K562 (cell line): Measurements from ENCODE around the gene FMNL1. TPM values are rescaled to one million over a fixed set of nuclear protein-coding genes. Genes with fewer than 3 reads are reported as not detected.

ENCODE experiments used
- ATAC-seq: fragments of 200-7000 bp; cut with Tn5 transposase; 3 replicates; pipeline ENCODE4 v1.9.1; 2020; ENCODE audit warnings: moderate library complexity
- BruUV-seq: library from RNA; stranded (reverse); fragments of 400-500 nt; replicated peaks from 2 replicates; lab custom pipeline; 2021; lab: Mats Ljungman, UMichigan
- CTCF ChIA-PET: fragments of 300-600 bp; formaldehyde crosslinking; extraction: SDS; loops from one replicate; lab custom pipeline; 2021; ENCODE audit warnings: low intra/inter-chr PET ratio; lab: Yijun Ruan, JAX
- POLR2A ChIA-PET: fragments of 300-600, 350-650 bp; sonication (Branson Sonifier 250); formaldehyde crosslinking; extraction: SDS; loops from one replicate; lab custom pipeline; 2021; ENCODE audit warnings: antibody characterized with exemption, inconsistent platforms; lab: Yijun Ruan, JAX
- DNase-seq, 4 experiments: peaks; one replicate each; pipeline versions ENCODE4 v3.0.0 to v3.0.0-alpha.2; 2011 to 2018; ENCODE audit warnings: low spot score in 3 of 4, mixed read lengths in 3 of 4; ENCODE audit errors: extremely low read depth in 1 of 4
- FAIRE-seq: peaks from 2 replicates; lab custom pipeline; 2011; peaks lifted over from hg19 to GRCh38; lab: Jason Lieb, UNC
- H2AFZ ChIP-seq: 2 replicates; pipeline ENCODE4 v1.6.0; 2011; ENCODE audit warnings: low read depth, low read length, control low read depth, inconsistent platforms
- H3K27ac ChIP-seq: fragments of 200-600 bp; 3 replicates; pipeline ENCODE4 v1.8.0; 2011; ENCODE audit warnings: low read depth, mild to moderate bottlenecking, control low read depth, inconsistent platforms, low read length, moderate library complexity, mixed read lengths; ENCODE audit errors: extremely low read depth
- H3K27me3 ChIP-seq, 2 experiments: fragments of 300-600 bp in 1 of 2; 2 replicates in 1 of 2; 3 replicates in 1 of 2; pipeline versions ENCODE4 v1.6.0 to v1.8.0; 2011; ENCODE audit warnings: inconsistent platforms in 2 of 2, low read length in 2 of 2, mild to moderate bottlenecking in 1 of 2, mixed read lengths in 1 of 2, moderate library complexity in 1 of 2; ENCODE audit not compliant: control insufficient read depth in 2 of 2, insufficient read depth in 2 of 2
- H3K36me3 ChIP-seq: fragments of 300-600 bp; 3 replicates; pipeline ENCODE4 v1.8.0; 2011; ENCODE audit warnings: mild to moderate bottlenecking, low read length, inconsistent platforms; ENCODE audit not compliant: control insufficient read depth, insufficient read depth
- H3K4me1 ChIP-seq, 2 experiments: fragments of 200-600 bp in 1 of 2; replicated peaks in 1 of 2; 2 replicates in 1 of 2; 3 replicates in 1 of 2; pipeline versions ENCODE4 v1.5.1 to v1.8.0; 2011; ENCODE audit warnings: inconsistent platforms in 2 of 2, low read length in 2 of 2, mild to moderate bottlenecking in 1 of 2, mixed read lengths in 1 of 2, moderate library complexity in 1 of 2; ENCODE audit not compliant: control insufficient read depth in 2 of 2, insufficient read depth in 2 of 2
- H3K4me2 ChIP-seq: 2 replicates; pipeline ENCODE4 v1.6.1; 2011; ENCODE audit warnings: low read length, control low read depth, inconsistent platforms, mixed read lengths; ENCODE audit not compliant: insufficient read depth
- H3K4me3 ChIP-seq: fragments of 200-600 bp; sonication (generic), shearing (Covaris generic); 2 replicates; pipeline ENCODE4 v1.5.1; 2016; ENCODE audit warnings: control low read depth, inconsistent platforms
- H3K79me2 ChIP-seq: fragments of 200-600 bp; 3 replicates; pipeline ENCODE4 v1.8.0; 2011; ENCODE audit warnings: low read length, inconsistent platforms; ENCODE audit not compliant: control insufficient read depth, insufficient read depth
- H3K9ac ChIP-seq, 2 experiments: 2 replicates each; pipeline versions ENCODE4 v1.6.0 to v1.6.1; 2011; ENCODE audit warnings: low read depth in 2 of 2, low read length in 2 of 2, control low read depth in 1 of 2, inconsistent platforms in 1 of 2, mild to moderate bottlenecking in 1 of 2, mixed read lengths in 1 of 2; ENCODE audit not compliant: insufficient read depth in 1 of 2
- H3K9me1 ChIP-seq: one replicate; pipeline ENCODE4 v1.6.0; 2011; ENCODE audit warnings: inconsistent platforms, mild to moderate bottlenecking, low read length, moderate library complexity; ENCODE audit not compliant: control insufficient read depth, insufficient read depth
- H3K9me3 ChIP-seq: replicated peaks from 2 replicates; pipeline ENCODE4 v1.5.1; 2011; ENCODE audit warnings: low read depth, low read length, inconsistent platforms; ENCODE audit not compliant: control insufficient read depth, insufficient read depth
- H4K20me1 ChIP-seq: replicated peaks from 2 replicates; pipeline ENCODE4 v1.6.1; 2011; ENCODE audit warnings: low read length, inconsistent platforms, mixed read lengths; ENCODE audit not compliant: control insufficient read depth, insufficient read depth
- BHLHE40 ChIP-seq: IDR thresholded peaks from 2 replicates; pipeline ENCODE4 v1.6.1; 2011; ENCODE audit warnings: low read length, improper control_type of control experiment
- CBFA2T3 ChIP-seq: fragments of 450-650 bp; IDR thresholded peaks from 2 replicates; pipeline ENCODE4 v1.6.1; 2017
- E2F6 ChIP-seq, 2 experiments: IDR thresholded peaks; 2 replicates each; pipeline ENCODE4 v1.6.1; 2011; ENCODE audit warnings: borderline replicate concordance in 1 of 2, control low read depth in 1 of 2, low read depth in 1 of 2, low read length in 1 of 2, mild to moderate bottlenecking in 1 of 2, mixed read lengths in 1 of 2, moderate library complexity in 1 of 2; ENCODE audit not compliant: insufficient read depth in 1 of 2, insufficient read length in 1 of 2, poor library complexity in 1 of 2, severe bottlenecking in 1 of 2; ENCODE audit errors: extremely low read depth in 1 of 2
- FOXA1 ChIP-seq: fragments of 450-650 bp; IDR thresholded peaks from 2 replicates; pipeline ENCODE4 v1.6.1; 2016; ENCODE audit warnings: mild to moderate bottlenecking, borderline replicate concordance
- HCFC1 ChIP-seq: IDR thresholded peaks from 2 replicates; pipeline ENCODE4 v1.6.1; 2012; ENCODE audit warnings: low read depth, low read length, improper control_type of control experiment
- MBD2 ChIP-seq: sonication (generic); IDR thresholded peaks from 2 replicates; pipeline ENCODE4 v1.6.1; 2016; ENCODE audit warnings: low read depth, borderline replicate concordance
- PBX2 ChIP-seq, 2 experiments: IDR thresholded peaks in 1 of 2; conservative IDR thresholded peaks in 1 of 2; 2 replicates each; pipeline ENCODE4 v1.6.1; 2016; ENCODE audit warnings: low read depth in 2 of 2, mild to moderate bottlenecking in 1 of 2, missing compliant biosample characterization in 1 of 2, missing genetic modification characterization in 1 of 2, moderate library complexity in 1 of 2
- TAL1 ChIP-seq: fragments of 450-650 bp; IDR thresholded peaks from 2 replicates; pipeline ENCODE4 v1.6.1; 2016; ENCODE audit warnings: mild to moderate bottlenecking
- ZNF124 ChIP-seq: sonication (generic); formaldehyde crosslinking; IDR thresholded peaks from 2 replicates; pipeline ENCODE4 v1.8.1; 2022; ENCODE audit warnings: missing genetic modification reagents
- ZNF592 ChIP-seq: fragments of 450-650 bp; IDR thresholded peaks from 2 replicates; pipeline ENCODE4 v1.6.1; 2017; ENCODE audit warnings: antibody characterized with exemption, mild to moderate bottlenecking
- WGBS: fragments of 100-300 bp; shearing (Covaris generic); methylation state at CpG from one replicate; pipeline ENCODE4 v1.1.6; 2016; ENCODE audit warnings: low coverage, mixed read lengths; ENCODE audit not compliant: insufficient coverage; ENCODE audit errors: missing lambda C conversion rate; 5-methylcytosine and 5-hydroxymethylcytosine counted together
- in situ Hi-C: fragments of 300-500 bp; cut with MboI; formaldehyde crosslinking; loops from 4 replicates; pipeline ENCODE4 v1.15.0; 2018; ENCODE audit warnings: inconsistent platforms, mixed read lengths
- intact Hi-C: fragments of 100-400 bp; cut with micrococcal nuclease; formaldehyde crosslinking; loops from 2 replicates; pipeline ENCODE4 v1.14.2; 2022
- polyA plus RNA-seq, 8 experiments: library from polyadenylated mRNA; depleted of rRNA in 4 of 8; stranded (reverse) in 5 of 8; unstranded in 3 of 8; fragments of >200 nt; fragmentation: Nextera tagmentation in 2 of 8; fragmentation: Illumina TruSeq in 1 of 8; extraction: Ambion mirVana in 2 of 8; extraction: Trizol in 1 of 8; gene quantifications; 2 replicates each; pipeline versions ENCODE4 v1.2.1 to v1.2.3, GENCODE V29; 2011 to 2014; ENCODE audit warnings: inconsistent platforms in 1 of 8, missing spikeins in 1 of 8
- total RNA-seq, 7 experiments: library from RNA; depleted of rRNA in 6 of 7; stranded (reverse); fragments of >200 nt in 6 of 7; fragmentation: Illumina TruSeq in 2 of 7; extraction: Trizol in 2 of 7; gene quantifications; 2 replicates each; pipeline versions ENCODE4 v1.2.1 to v1.2.3, GENCODE V29; 2011 to 2021; ENCODE audit warnings: low replicate concordance in 1 of 7
- TF ChIP-seq, protein P1 (sequence below): sonication (generic); formaldehyde crosslinking; IDR thresholded peaks from 2 replicates; pipeline ENCODE4 v1.9.0; 2022; ENCODE audit warnings: mild to moderate bottlenecking, missing genetic modification reagents

Gene FMNL1
- total and polyA plus RNA-seq, 9 of the 15 experiments (the other 6 are each of a cell fraction or from before 2014, with no cell fraction given), result 0.70 to 36.6 (median 7.7) TPM

- peak overlapping the region; percentile 20; the same call in 1 of the 2 replicates for H3K4me2 ChIP-seq
- no peaks in the 10 kb centered on the region for H3K79me2 ChIP-seq
- peaks cover 5% of the 10 kb centered on the region for H4K20me1 ChIP-seq
- H3K27me3 ChIP-seq, result no peaks in the 10 kb centered on the region
- CTCF ChIA-PET, result interaction anchor here (1.1 to 5.2 kb wide), 4 partner anchors 58 to 118 kb away, joined by 5 to 77 read pairs (median 9); no protein-coding TSS in a partner anchor
- FAIRE-seq, result peak; percentile 98
- H3K9me1 ChIP-seq, result no peaks in the 10 kb centered on the region
- peak overlapping the region in 1 of 2 experiments; percentile 30; a peak in 1 of 4 replicates for H3K9ac ChIP-seq
- H3K4me1 ChIP-seq, result peaks cover 9 to 12% of the 10 kb centered on the region in 2 experiments; a peak in 3 of 5 replicates
- DNase-seq, result peak; percentile 83 to 98 (median 89)
- peaks cover 20% of the 10 kb centered on the region; the same call in 1 of the 3 replicates for H3K36me3 ChIP-seq
- H2AFZ ChIP-seq, result peak overlapping the region; percentile 53
- POLR2A ChIA-PET, result interaction anchor here (0.8 to 3.6 kb wide), 12 partner anchors 10 to 128 kb away, joined by 3 to 16 read pairs (median 4); partner anchors contain the start of genes HEXIM1 and MAP3K14
- 6% methylated on average over 16 of the region's 16 CpGs for WGBS
- no TSS peak for BruUV-seq
- peak overlapping the region; percentile 57 for H3K27ac ChIP-seq
- intact Hi-C loops (loop anchor here (1.0 to 5.0 kb wide), 3 partner anchors 35 to 108 kb away; no protein-coding TSS in a partner anchor), in situ Hi-C loops (loop anchor here (5.0 kb wide), 1 partner anchor 110 kb away; no protein-coding TSS in a partner anchor)
- H3K4me3 ChIP-seq, result no peak overlapping the region
- ATAC-seq, result peak; percentile 99
- no peaks in the 10 kb centered on the region for H3K9me3 ChIP-seq
- TF ChIP-seq MBD2 (0 out of 2 replicates have a peak, but pooled peaks have one; percentile 37), HCFC1 (0 out of 2 replicates have a peak, but pooled peaks have one; percentile 8), ZNF124 (no peak), BHLHE40 (peak; percentile 85), E2F6 (IDR thresholded peaks at IDR 0.05; ENCODE audit: borderline replicate concordance in 1 of 2, extremely low read depth in 1 of 2, insufficient read depth in 1 of 2, insufficient read length in 1 of 2, low read depth in 1 of 2, low read length in 1 of 2, poor library complexity in 1 of 2, severe bottlenecking in 1 of 2) (peak; percentile 67 to 69), ZNF592 (peak; percentile 42), PBX2 (CRISPR knock-in tag; IDR thresholded peaks at IDR 0.05; ENCODE audit: low read depth) (no peak), PBX2 (tag; conservative IDR thresholded peaks at IDR 0.05; ENCODE audit: low read depth) (0 out of 2 replicates have a peak, but pooled peaks have one; percentile 19), TAL1 (peak; percentile 41; the same call in 1 of the 2 replicates), CBFA2T3 (peak; percentile 72), FOXA1 (no peak)
- TF ChIP-seq, protein P1, sequence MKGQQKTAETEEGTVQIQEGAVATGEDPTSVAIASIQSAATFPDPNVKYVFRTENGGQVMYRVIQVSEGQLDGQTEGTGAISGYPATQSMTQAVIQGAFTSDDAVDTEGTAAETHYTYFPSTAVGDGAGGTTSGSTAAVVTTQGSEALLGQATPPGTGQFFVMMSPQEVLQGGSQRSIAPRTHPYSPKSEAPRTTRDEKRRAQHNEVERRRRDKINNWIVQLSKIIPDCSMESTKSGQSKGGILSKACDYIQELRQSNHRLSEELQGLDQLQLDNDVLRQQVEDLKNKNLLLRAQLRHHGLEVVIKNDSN (CRISPR knock-in tag), result peak; percentile 65
Measured at GRCh38 chr17:45277216-45277849, 55.6 kb downstream of the FMNL1 start.
